GM15510 (cell line): ENCODE measurements around the gene KLF17.

Experiments
- POLR2A ChIP-seq: IDR thresholded peaks from 3 replicates; pipeline ENCODE4 v1.6.1; 2011; ENCODE audit warnings: borderline replicate concordance; ENCODE audit not compliant: insufficient read length; ENCODE audit errors: extremely low read depth

Gene KLF17

GRCh38 chr1:44118682-44119081 lies at the start of gene KLF17:
KLF17 (plus strand) TSS chr1:44118821; CDS start chr1:44118908, 87 bp downstream.
- no peak for TF ChIP-seq POLR2A

GRCh38 chr1:44071461-44071860 lies 47.2 kb upstream of the KLF17 start:
- no peak for TF ChIP-seq POLR2A

GRCh38 chr1:44072204-44072603 lies 46.4 kb upstream of the KLF17 start:
- TF ChIP-seq POLR2A = no peak

GRCh38 chr1:44072821-44073220 lies 45.8 kb upstream of the KLF17 start:
- TF ChIP-seq POLR2A = no peak

- no peak for TF ChIP-seq POLR2A
These were observed 45.1 kb upstream of the KLF17 start for GRCh38 chr1:44073528-44073927.

GRCh38 chr1:44074415-44074814 lies 44.2 kb upstream of the KLF17 start:
- TF ChIP-seq POLR2A = no peak

- TF ChIP-seq POLR2A = no peak
These were observed 42.6 kb upstream of the KLF17 start for GRCh38 chr1:44076066-44076465.

- TF ChIP-seq POLR2A = no peak
These were observed 41.2 kb upstream of the KLF17 start for GRCh38 chr1:44077421-44077820.

GRCh38 chr1:44078104-44078503 lies 40.5 kb upstream of the KLF17 start:
- no peak for TF ChIP-seq POLR2A

- TF ChIP-seq POLR2A = no peak
These were observed 39.1 kb upstream of the KLF17 start for GRCh38 chr1:44079566-44079965.

- no peak for TF ChIP-seq POLR2A
These were observed 33.5 kb upstream of the KLF17 start for GRCh38 chr1:44084998-44085675.

- no peak for TF ChIP-seq POLR2A
These were observed 31.7 kb upstream of the KLF17 start for GRCh38 chr1:44086692-44087474.

- no peak for TF ChIP-seq POLR2A
These were observed 29.1 kb upstream of the KLF17 start for GRCh38 chr1:44089371-44090048.

- no peak for TF ChIP-seq POLR2A
These were observed 28.0 kb upstream of the KLF17 start for GRCh38 chr1:44090429-44091252.

GRCh38 chr1:44094047-44094446 lies 24.6 kb upstream of the KLF17 start:
- no peak for TF ChIP-seq POLR2A
